NCI-H1436 treated with DMSO at 0.1 percent for 48 hours (cell line): Measurements from ENCODE around the gene PPP4R4.

Experiments
- DNase-seq: peaks from one replicate; lab custom pipeline; 2025; lab: John Stamatoyannopoulos, UW

Gene PPP4R4

GRCh38 chr14:94307410-94307992 is 133.4 kb downstream of the PPP4R4 start:
- no peak for DNase-seq

DNA sequence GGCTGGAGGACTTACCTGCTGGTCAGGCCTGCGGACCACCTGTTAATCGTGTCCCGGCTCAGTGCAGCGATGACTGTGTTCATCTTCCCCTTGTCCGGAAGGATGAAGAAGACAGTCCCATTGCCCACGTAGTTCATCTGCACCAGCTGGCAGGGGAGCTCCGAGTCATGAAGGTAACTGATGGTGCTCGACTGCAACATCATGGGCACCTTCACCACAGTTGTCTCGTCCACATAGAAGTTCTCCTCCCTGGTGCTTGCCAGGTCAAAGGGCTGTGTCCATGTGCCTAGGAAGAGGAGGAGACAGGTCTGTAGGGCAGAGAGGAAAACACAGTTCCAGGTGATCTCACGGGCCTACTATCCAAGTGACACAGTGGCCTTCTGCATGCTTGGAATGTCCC is 135.6 kb downstream of the PPP4R4 start:
- no peak for DNase-seq

- no peak for DNase-seq
Measured at GRCh38 chr14:94310248-94310647, 136.1 kb downstream of the PPP4R4 start.

GRCh38 chr14:94312481-94313246 is 138.5 kb downstream of the PPP4R4 start:
- no peak for DNase-seq

DNA sequence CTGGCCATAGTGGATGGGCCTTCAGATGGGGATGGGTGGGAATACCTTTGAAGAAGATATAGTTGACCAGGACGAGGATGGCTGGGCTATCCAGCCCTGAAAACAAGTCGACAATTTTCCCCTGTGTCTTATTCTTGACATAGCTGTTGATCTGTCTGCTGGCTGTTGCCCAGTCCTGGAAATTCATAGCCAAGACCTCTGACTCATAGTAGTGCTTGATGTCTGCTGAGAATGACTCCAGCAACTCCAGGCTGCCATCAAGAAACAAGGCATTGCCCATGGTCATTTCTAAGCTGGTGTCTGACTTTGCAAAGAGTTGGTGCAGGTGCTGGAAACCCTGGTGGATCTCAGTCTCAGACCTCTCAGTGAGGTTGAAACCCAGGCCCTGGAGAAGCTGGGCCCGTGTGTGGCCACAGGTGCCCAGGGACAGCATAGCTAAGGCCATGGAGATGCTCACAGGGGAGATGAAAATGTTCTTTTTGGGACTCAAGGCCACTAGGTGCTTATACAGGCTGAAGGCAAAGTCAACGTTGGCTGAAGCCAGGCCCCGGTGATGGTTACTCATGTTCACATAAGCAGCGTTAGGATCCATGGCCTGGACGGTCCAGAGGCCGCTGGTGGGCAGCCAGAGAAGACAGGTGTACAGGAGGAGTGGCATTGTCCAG is 140.0 kb downstream of the PPP4R4 start:
- DNase-seq, result no peak

DNA sequence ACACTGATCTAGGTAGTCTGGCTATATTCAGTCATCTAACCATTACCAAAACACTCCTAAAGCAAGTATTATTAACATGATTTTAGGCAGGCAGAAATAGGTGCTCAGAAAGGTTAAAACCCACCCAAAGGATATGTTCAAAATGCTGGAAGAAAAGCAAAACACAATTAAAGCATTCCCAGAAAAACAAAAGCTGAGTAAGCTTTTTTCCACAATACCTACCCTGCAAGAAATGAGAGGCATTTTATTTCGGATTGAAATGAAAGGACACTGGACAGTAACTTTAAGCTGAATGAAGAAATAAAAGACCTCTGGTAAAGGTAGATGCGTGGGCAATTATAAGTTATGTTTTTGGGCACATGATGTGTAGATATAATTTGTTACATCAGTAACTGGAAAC is 140.8 kb downstream of the PPP4R4 start:
- DNase-seq, result no peak

- DNase-seq, result no peak
Measured at GRCh38 chr14:94316692-94317091, 142.6 kb downstream of the PPP4R4 start.

GRCh38 chr14:94317259-94317658 is 143.1 kb downstream of the PPP4R4 start:
- no peak for DNase-seq

GRCh38 chr14:94320243-94320642 is 146.1 kb downstream of the PPP4R4 start:
- DNase-seq, result peak; percentile 9

DNA sequence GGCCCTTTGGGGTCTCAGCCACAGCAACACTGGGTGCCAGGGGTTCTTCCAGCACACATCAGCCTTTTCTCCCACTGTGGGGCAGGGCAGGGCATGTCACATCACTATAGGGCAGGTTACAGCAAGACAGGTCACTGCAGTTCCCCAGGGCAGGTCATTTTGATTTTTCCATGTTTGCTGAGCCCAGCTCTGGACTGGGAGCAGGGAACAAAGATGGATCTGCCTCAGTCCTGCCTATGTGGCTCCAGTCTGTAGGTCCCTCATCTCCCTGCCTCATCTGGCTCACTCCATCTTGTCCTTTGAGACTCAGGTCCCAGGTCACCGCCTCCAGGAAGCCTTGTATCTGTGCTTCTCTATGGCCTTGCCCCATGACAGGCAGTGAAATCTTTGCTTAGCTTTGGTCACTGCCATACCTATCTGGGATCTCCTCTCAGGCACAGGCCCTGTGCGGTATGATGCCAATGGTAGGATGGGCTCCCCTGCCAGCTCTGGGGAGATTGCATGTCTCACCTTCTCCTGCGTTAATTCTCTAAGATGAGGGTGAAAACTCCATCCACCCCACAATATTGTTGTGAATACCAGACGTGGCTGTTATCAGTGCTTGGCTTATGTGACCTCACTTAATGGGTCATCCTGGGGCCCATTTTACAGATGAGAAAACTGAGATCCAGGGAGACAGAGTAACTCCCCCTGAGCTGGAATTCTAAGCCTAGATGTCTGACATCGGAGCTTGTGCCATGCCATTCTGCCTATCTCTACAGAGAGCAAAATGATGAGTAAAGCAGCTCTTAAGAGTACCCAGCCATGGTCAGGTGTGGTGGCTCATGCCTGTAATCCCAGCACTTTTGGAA is 147.5 kb downstream of the PPP4R4 start:
- DNase-seq, result no peak

GRCh38 chr14:94322648-94323570 is 148.8 kb downstream of the PPP4R4 start, which contains the start of gene SERPINA6:
Gene SERPINA6, minus strand, starts transcription at chr14:94323336. Its CDS starts 8,688 bp downstream, at chr14:94314648.
- no peak for DNase-seq

DNA sequence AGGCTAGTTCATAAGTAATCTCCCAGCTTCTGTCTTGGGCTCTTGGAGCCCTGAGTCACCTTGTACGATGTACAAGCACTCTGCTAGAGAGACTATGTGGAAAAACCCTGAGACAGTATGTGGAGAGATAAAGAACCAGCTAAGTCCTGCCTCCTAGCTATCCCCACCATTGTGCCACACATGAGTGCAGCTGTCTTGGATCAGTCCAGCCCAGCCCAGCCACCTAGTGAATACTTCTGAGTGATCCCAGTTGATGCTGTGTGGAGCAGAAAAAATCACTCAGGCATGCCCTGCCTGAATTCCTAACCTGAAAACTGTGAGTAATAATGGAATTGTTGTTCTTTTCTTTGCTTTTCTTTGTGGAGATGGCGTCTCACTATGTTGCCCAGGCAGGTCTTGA is 154.1 kb downstream of the PPP4R4 start:
- no peak for DNase-seq
